ENCODE measurements around the gene MAN1B1.
"Not testable (repeated sequence)": the region's sequence is repeated elsewhere in the genome, so short reads cannot be mapped to it uniquely, and the experiment has no call there.

Gene MAN1B1

GRCh38 chr9:137112564-137113384 is 26.0 kb downstream of the MAN1B1 start:
- DNase-seq = no peak

- DNase-seq = no peak
These were observed 26.8 kb downstream of the MAN1B1 start for GRCh38 chr9:137113385-137114159.

- DNase-seq = no peak
These were observed 27.4 kb downstream of the MAN1B1 start for GRCh38 chr9:137114220-137114612.

- peak; percentile 8 for DNase-seq
These were observed 28.0 kb downstream of the MAN1B1 start, which contains the start of gene DPP7 for GRCh38 chr9:137114613-137115393. TSS of gene DPP7 (minus strand) at chr9:137114733. CDS start at chr9:137114713, 20 bp downstream.

GRCh38 chr9:137115394-137116026 is 28.7 kb downstream of the MAN1B1 start:
- DNase-seq = no peak

DNA sequence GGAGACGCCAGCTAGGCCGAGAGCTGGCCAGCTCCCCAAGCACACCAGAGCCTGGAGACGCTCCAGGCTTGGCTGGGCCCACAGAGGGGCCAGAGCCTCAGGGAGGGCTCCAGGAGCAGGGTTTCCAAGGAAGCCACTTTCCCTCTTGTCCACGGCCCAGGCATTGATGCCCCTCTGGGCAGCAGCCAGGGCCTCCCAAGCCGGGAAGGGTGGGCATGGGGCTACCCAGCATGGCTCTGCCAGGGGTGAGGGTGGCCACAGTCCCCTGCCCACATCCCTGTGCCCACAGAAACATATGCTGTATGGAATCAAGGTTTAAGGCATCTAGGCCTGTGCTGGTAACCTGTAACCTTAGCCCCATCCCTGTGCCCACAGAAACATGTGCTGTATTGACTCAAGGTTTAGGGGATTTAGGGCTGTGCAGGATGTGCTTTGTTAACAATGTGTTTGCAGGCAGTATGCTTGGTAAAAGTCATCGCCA is 29.3 kb downstream of the MAN1B1 start:
- DNase-seq = no peak

DNA sequence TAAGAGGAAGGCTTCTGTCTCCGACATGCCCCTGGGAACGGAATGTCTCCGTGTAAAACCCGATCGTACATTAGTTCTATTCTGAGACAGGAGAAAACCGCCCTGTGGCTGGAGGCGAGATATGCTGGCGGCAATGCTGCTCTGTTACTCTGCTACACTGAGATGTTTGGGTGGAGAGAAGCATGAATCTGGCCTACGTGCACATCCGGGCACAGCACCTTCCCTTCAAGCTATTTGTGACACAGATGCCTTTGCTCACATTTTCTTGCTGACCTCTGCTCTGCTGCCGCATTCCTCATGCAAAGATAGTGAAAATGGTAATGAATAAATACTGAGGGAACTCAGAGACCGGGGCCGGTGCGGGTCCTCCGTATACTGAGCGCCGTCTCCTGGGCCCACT is 29.9 kb downstream of the MAN1B1 start:
- DNase-seq = no peak

DNA sequence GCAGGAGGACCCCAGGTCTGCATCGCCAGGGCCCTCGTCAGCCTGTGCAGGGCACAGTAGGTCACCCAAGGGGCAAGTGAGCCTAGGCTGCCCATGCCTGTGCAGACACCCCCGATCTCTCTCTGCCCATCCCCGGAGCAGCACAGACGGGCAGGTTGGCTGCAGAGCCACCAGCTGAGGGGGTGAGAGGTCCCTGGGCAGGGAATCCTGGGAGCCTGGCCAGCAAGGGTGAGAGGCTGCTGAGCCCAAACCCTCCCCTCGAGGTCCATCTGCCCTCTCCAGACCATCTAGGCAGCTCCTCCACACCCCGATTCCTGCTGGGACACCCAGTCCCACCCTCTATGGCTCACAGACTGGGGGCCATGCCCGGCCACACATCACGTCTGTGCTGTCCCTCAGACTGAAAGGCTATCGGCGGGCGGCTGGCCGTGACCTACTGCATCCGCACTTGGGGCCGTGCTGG is 30.5 kb downstream of the MAN1B1 start:
- no peak for DNase-seq

- DNase-seq = not testable (repeated sequence)
These were observed 31.4 kb downstream of the MAN1B1 start for GRCh38 chr9:137118092-137118603.

- not testable (repeated sequence) for DNase-seq
These were observed 35.4 kb downstream of the MAN1B1 start for GRCh38 chr9:137121927-137122795.

DNA sequence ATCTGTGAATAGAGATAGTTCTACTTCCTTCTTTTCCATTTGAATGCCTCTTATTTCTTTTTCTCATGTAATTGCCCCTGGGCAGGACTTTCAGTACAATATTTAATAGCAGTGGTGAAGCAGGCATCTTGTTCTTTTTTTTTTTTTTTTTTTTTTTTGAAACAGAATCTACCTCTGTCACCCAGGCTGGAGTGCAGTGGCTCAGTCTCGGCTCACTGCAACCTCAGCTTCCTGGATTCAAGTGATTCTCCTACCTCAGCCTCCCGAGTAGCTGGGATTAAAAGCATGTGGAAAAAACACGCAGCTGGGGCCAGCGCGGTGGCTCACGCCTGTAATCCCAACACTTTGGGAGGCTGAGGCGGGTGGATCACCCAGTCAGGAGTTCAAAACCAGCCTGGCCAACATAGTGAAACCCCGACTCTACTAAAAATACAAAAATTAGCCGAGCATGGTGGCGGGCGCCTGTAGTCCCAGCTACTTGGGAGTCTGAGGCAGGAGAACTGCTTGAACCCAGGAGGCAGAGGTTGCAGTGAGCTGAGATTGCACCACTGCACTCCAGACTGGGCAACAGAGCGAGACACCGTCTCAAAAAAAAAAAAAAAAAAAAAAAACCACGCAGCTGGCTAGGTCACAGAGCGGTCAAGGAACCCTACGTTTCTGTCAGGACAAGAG is 36.1 kb downstream of the MAN1B1 start:
- not testable (repeated sequence) for DNase-seq

DNA sequence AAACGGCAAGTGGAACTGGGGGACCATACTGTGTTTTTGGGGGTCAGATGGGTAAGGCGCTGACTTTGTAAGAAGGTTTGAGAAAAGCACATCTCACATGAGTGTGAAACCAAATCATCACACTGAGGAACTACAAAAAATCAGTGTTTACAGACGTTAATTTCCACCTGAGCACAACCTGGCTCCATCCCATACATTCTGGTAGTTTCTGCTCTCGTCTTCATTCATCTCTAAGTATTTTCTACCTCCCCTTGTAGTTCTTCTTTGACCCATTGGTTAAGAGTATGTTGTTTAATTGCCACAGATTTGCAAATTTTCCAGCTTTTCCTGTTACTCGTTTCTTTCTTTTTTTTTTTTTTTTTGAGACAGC is 36.7 kb downstream of the MAN1B1 start:
- DNase-seq = no peak

DNA sequence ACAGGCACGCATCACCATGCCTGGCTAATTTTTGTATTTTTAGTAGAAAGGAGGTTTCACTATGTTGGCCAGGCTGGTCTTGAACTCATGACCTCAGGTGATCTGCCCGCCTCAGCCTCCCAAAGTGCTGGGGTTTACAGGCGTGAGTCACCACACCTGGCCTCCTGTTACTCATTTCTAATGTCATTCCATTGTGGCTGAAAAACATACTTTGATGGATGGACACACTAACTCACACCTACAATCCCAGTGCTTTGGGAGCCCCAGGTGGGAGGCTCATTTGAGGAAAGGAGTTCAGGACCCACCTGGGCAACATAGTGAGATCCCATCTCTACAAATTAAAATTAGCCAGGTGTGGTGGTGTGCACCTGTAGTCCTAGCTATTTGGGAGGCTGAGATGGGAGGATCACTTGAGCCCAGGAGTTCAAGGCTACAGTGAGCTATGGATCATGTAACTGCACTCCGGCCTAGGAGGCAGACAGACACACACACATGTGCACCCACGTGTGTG is 37.2 kb downstream of the MAN1B1 start:
- not testable (repeated sequence) for DNase-seq

GRCh38 chr9:137126786-137127185 is 40.0 kb downstream of the MAN1B1 start:
- DNase-seq = no peak

DNA sequence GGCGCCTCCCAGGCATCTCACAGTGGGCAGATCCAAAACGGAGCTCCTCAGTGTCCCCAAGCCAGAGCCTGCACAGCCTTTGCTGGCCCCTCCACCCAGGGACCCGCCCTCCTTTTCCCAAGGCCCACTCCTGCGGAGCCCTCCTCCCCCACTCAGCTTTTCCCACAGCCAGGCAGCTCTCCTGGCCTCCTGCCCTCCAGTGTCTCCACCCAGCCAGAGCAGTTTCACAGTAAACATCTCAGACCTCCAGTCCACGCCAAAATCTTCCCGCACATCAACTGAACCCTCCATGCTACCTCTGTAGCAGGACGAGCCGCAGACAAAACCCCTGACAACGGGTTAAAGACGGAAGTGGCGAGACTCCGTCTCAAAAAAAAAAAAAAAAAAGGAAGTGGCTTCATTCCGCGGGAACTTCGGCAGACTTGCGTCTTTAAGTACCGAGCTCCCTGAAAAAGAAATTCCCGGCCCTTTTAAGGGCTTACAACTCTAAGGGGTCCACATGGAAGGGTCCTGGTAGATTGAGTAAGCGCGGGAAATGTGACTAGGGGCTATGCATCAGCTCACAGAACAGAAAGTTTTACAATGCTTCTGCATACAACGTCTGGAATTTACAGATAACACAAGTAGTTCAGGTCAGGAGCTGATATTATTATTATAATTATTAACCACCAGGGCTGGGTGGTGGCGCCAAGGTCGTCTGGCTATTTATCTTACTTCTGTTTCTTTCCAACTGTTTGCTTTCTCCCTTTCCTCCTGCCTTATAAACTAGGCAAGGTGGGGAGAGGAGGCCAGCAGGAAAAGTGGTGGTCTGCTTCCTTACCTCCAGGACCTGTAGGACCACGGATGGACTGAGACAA is 40.7 kb downstream of the MAN1B1 start:
- no peak for DNase-seq

- DNase-seq = no peak
These were observed 41.5 kb downstream of the MAN1B1 start for GRCh38 chr9:137128158-137128861.

DNA sequence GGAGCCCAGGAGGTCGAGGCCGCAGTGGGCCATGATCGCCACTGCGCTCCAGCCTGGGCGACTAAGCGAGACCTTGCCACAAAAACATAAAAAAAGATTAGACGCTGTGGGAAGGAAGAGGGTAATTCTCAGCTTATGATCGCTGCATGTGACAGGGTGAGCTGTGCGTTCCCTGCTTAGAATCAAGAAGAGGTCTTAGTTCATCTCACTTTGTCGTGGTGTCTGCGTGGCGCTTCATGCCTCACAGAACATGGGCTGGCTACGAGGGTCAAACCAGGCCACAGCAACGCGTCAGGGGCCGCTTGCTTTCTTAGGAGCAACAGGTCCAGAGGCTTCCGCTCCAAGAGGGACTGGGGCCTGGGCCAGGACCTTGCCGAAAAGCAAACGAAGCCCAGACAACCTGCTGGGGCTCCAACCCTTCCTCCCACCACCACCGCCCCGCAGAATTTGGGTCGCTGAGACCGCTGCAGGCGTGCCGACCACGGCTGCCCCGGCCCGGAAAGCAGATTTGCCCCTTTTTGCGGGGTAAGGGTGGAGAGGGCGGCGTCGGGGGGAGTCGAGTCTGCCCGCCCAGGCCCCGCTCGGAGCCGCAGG is 42.2 kb downstream of the MAN1B1 start:
- no peak for DNase-seq

DNA sequence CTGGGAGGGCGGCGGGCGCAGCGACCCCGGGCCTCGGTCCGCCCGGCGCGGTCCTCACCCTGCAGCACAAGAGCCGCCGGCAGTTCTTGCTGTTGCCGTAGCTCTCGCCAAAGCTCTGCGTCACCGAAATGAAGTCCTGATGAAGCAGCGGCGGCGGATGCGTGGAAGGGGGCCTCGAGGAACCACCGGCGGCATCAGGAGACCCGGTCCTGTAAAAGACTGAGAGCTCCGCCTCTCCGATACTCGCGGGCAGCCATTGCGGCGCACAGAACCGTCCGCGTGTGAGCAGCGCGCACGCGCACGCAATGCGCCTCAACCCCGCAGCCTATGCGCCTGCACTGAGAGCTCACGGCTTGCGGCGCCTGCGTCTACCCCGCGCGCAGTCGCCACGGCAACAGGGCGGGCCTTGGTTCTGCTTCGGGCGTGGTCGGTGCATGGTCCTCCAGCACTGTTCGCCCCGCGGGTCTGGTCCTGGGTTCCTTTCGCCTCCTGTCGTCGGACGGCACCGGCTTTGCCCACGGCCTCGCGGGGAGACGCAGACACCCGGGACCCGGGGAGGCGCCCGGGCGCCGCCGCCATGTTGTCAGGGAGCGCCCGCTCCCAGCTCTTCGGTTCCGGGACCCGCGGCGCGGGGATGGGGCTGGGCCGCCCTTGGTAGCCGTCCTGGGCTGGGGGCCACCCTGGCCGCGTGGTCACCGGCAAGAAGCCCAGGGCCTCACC is 42.8 kb downstream of the MAN1B1 start:
- peak; percentile 85 for DNase-seq
